Measurements from ENCODE around the gene TAS2R60.

The TAS2R60 gene

GRCh38 chr7:143454091-143454680, 10.9 kb downstream of the TAS2R60 start:
- peaks cover 8% of the 10 kb centered on the region for H3K27me3 Mint-ChIP-seq (ENCODE audit: low read depth, poor library complexity)
- no peaks in the 10 kb centered on the region for H3K36me3 Mint-ChIP-seq (ENCODE audit: low read depth)
- H3K9me3 Mint-ChIP-seq, result no peaks in the 10 kb centered on the region
- H3K4me1 Mint-ChIP-seq, result no peaks in the 10 kb centered on the region
- no peak for TF ChIP-seq CTCF (IDR thresholded peaks at IDR 0.05)
- DNase-seq, result no peak
- H3K27ac Mint-ChIP-seq, result peak overlapping the region; percentile 26
- H3K4me3 Mint-ChIP-seq, result no peak overlapping the region

- Mint-ChIP-seq H3K4me1 (no peaks in the 10 kb centered on the region), H3K27me3 (ENCODE audit: low read depth, poor library complexity) (peaks cover 8% of the 10 kb centered on the region), H3K9me3 (peaks cover under 1% of the 10 kb centered on the region), H3K36me3 (ENCODE audit: low read depth) (no peaks in the 10 kb centered on the region), H3K4me3 (no peak overlapping the region), H3K27ac (no peak overlapping the region)
- DNase-seq, result no peak
- no peak for TF ChIP-seq CTCF (IDR thresholded peaks at IDR 0.05)
Observed at GRCh38 chr7:143455491-143455890, 12.2 kb downstream of the TAS2R60 start.

- peaks cover 8% of the 10 kb centered on the region for H3K27me3 Mint-ChIP-seq (ENCODE audit: low read depth, poor library complexity)
- H3K27ac Mint-ChIP-seq, result no peak overlapping the region
- no peak for DNase-seq
- no peak overlapping the region for H3K4me3 Mint-ChIP-seq
- peaks cover 5% of the 10 kb centered on the region for H3K9me3 Mint-ChIP-seq
- no peaks in the 10 kb centered on the region for H3K4me1 Mint-ChIP-seq
- no peaks in the 10 kb centered on the region for H3K36me3 Mint-ChIP-seq (ENCODE audit: low read depth)
- TF ChIP-seq CTCF (IDR thresholded peaks at IDR 0.05), result no peak
Observed at GRCh38 chr7:143455942-143456341, 12.7 kb downstream of the TAS2R60 start.

GRCh38 chr7:143456992-143457793, 13.9 kb downstream of the TAS2R60 start:
- TF ChIP-seq CTCF (IDR thresholded peaks at IDR 0.05), result no peak
- Mint-ChIP-seq H3K27ac (no peak overlapping the region), H3K4me1 (no peaks in the 10 kb centered on the region), H3K9me3 (peaks cover 10% of the 10 kb centered on the region), H3K27me3 (ENCODE audit: low read depth, poor library complexity) (peaks cover 7% of the 10 kb centered on the region), H3K4me3 (no peak overlapping the region), H3K36me3 (ENCODE audit: low read depth) (no peaks in the 10 kb centered on the region)
- DNase-seq, result no peak

- Mint-ChIP-seq H3K36me3 (ENCODE audit: low read depth) (no peaks in the 10 kb centered on the region), H3K4me3 (no peak overlapping the region), H3K27ac (no peak overlapping the region), H3K4me1 (no peaks in the 10 kb centered on the region), H3K27me3 (ENCODE audit: low read depth, poor library complexity) (peaks cover 4% of the 10 kb centered on the region), H3K9me3 (peaks cover 17% of the 10 kb centered on the region)
- no peak for TF ChIP-seq CTCF (IDR thresholded peaks at IDR 0.05)
- DNase-seq, result no peak
Observed at GRCh38 chr7:143458263-143458662, 15.0 kb downstream of the TAS2R60 start.

GRCh38 chr7:143458681-143459080, 15.4 kb downstream of the TAS2R60 start:
- no peaks in the 10 kb centered on the region for H3K4me1 Mint-ChIP-seq
- no peak overlapping the region for H3K4me3 Mint-ChIP-seq
- peaks cover 17% of the 10 kb centered on the region for H3K9me3 Mint-ChIP-seq
- TF ChIP-seq CTCF (IDR thresholded peaks at IDR 0.05), result no peak
- H3K27me3 Mint-ChIP-seq (ENCODE audit: low read depth, poor library complexity), result peaks cover 4% of the 10 kb centered on the region
- H3K27ac Mint-ChIP-seq, result no peak overlapping the region
- DNase-seq, result no peak
- H3K36me3 Mint-ChIP-seq (ENCODE audit: low read depth), result no peaks in the 10 kb centered on the region
